GM18870 (cell line): ENCODE data around the gene ADCY6.
"Not testable (repeated sequence)": the region's sequence is repeated elsewhere in the genome, so short reads cannot be mapped to it uniquely, and the experiment has no call there.

Source experiments
- ATAC-seq: cut with Tn5 transposase; IDR thresholded peaks from one replicate; pipeline ENCODE4 v1.9.1; 2021; ENCODE audit warnings: moderate library complexity; ENCODE audit not compliant: unreplicated experiment

Gene ADCY6

DNA sequence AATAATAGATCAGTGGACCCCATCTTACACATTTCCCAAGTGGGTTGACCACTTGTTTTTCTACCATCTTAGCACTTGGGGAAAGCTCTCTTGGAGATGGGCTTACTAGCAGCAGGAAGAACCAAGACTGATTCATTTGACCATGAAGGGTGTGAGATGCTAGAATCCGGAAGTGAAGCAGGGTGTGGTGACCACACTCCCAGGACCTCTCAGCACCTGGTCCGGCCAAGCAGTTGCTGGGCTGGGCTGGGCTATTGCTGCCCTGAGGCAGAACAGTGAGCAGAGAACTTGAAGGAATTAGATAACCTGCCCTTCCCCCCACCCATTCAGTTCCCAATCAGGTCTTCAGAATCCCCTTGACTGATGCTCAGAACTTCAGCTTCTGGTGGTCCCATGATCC lies 24.4 kb downstream of the ADCY6 start:
- no peak for ATAC-seq

DNA sequence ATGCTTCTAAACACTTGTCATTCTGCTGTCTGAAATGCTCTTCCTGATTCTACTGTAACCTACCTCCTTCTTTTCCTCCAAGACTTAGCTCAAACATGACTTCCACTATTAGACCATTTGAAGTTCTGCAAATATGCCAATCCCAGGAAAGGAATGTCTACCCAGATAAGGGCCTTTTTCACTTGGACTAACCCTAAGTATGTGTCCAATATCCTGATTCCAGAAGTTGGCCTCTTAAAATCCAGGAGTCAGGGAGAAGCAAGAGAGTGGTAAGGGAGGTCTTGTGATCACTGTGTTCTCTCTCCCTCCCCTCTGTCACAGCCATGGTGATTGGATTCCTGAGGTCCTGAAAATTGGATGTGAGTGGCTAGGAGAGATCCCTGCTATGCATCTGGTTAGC lies 30.2 kb downstream of the ADCY6 start:
- ATAC-seq: no peak

DNA sequence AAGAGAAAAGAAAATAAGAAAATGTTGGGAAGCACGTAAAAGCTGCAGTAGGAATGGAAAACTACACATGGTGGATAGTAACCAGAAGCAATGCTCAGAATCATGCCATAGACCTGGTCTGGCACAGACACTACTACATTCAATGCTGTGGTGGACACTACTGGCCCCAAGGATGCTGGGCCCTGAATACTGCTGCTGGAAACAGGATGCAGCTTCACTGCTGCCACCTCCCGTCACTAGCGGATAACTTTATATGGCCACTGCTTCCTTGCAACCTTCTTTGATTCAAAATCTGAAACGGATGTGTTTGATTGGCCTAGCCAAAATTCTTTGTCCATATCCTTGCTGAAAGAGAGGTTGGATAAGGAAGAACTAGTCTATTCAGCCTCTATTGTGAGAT lies 30.7 kb downstream of the ADCY6 start:
- ATAC-seq: no peak

DNA sequence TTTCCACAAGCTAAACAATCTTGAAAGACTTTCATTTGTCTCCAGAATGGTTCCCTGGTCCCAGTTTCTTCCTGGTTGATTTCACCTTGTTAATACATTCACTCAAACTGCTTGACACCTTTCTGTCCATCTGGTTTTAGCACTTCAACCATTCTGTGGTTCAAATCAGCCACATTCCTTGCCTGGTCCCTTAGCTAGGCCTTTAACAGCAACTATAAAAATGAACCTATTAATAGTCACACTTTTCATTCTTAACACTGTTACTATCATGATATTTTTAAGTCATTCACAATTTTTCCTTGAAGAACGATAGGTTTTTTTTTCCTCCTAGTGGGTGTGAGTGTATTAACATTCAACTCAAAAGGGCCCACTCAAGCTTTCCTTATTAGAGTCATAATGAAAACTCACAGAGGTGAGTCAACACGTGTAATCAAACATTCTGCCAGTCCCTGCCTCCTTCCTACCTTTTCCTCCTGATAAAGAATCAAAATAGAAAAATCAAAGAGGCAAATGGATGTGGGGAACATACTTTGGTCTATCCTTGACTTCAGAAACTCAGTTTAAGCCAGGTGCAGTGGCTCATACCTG lies 38.0 kb downstream of the ADCY6 start:
- ATAC-seq: no peak

GRCh38 chr12:48750215-48750614 lies 38.7 kb downstream of the ADCY6 start:
- no peak for ATAC-seq

GRCh38 chr12:48744251-48745008 lies 44.5 kb downstream of the ADCY6 start:
- ATAC-seq: no peak

DNA sequence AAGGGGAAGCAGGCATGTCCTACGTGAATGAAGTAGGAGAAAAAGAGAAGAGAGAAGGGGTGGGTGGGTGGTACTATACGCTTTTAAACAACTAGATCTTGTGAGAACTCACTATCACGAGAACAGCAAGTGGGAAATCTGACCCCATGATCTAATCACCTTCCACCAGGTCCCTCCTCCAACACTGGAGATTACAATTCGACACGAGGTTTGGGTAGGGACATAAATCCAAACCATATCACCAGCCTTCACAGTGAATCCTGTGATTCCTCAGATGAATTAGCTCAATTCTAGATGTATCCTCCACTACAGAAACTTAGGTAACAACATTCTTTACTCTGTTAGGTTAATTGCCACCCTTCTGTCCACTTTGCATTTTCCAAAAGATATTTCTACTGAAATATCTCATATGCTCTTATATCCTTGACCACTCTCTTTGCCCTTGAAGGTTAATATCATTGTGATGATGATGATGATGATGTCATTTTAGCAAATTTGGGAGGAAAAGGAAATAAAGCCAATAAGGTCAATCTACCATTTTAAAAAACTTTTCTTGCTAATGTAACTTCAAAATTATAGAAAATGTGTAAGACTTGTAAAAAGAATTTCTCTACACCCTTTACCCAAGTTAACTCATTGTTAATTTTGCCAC lies 49.1 kb downstream of the ADCY6 start:
- ATAC-seq: no peak

DNA sequence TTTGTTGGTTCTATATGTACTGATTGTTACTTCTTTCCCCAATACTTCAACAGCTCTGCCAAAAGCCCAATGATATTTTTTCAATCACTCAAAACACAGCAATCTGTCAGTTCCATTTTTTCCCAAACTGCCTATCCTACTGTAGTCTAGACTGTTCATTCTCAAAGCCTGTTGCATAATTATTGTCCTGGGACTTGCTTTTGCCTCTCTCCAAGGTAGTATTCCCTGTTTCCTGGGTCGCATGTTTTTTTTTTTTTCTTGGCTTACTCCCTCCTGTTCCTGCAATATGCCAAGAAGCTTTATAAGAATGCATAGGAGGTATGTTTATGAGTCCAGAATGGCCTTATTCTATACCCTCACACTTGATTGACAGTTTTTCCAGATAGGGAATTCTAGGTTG lies 52.4 kb downstream of the ADCY6 start:
- no peak for ATAC-seq

DNA sequence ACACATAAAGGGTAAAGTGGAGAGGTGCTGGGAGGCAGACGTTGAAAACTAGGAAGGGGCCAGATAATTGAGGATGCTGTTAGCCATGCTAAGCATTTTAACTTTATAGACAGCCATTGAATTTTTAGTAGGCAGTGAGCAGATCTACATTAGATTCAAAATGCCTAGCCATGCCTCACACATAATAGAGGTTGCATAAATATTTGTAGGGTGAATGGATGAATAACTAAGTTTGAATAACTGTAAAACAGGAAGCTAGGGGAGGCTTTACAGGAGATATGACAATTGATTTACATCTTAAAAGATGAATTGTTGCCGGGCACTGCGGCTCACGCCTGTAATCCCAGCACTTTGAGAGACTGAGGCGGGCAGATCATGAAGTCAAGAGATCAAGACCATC lies 60.1 kb downstream of the ADCY6 start:
- no peak for ATAC-seq

- not testable (repeated sequence) for ATAC-seq
Measured at GRCh38 chr12:48720737-48721136, 68.2 kb downstream of the ADCY6 start.

GRCh38 chr12:48720171-48720570 lies 68.7 kb downstream of the ADCY6 start:
- ATAC-seq: not testable (repeated sequence)

DNA sequence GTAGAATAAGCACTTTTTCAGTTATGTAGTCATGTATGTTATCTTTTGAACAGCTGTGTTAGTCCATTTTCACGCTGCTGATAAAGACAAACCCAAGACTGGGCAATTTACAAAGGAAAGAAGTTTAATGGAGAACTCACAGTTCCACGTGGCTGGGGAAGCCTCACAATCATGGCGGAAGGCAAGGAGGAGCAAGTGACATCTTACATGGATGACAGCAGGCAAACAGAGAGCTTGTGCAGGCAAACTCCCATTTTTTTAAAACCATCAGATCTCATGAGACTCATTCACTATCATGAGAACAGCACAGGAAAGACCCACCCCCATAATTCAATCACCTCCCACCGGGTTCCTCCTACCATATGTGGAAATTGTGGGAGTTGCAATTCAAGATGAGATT lies 69.9 kb downstream of the ADCY6 start:
- ATAC-seq: not testable (repeated sequence)

- no peak for ATAC-seq
Measured at GRCh38 chr12:48717252-48717695, 71.6 kb downstream of the ADCY6 start.

- ATAC-seq: peak; percentile 97
Measured at GRCh38 chr12:48716493-48717251, 72.2 kb downstream of the ADCY6 start, which contains the start of gene CCNT1. TSS of gene CCNT1 (minus strand) at chr12:48716707. CDS start at chr12:48716675, 32 bp downstream.
